HL-60 (cell line): ENCODE measurements around the gene CAPRIN2.

ENCODE experiments used
- POLR2AphosphoS5 ChIP-seq: IDR thresholded peaks from 2 replicates; pipeline ENCODE4 v1.6.1; 2012; ENCODE audit warnings: low read depth
- TF ChIP-seq, protein P1 (sequence below): IDR thresholded peaks from one replicate; pipeline ENCODE4 v1.5.1; 2011; ENCODE audit warnings: low read length, control low read depth, inconsistent platforms; ENCODE audit not compliant: insufficient read depth

GRCh38 chr12:30679241-30679640, 75.5 kb downstream of the CAPRIN2 start:
- TF ChIP-seq, protein P1, sequence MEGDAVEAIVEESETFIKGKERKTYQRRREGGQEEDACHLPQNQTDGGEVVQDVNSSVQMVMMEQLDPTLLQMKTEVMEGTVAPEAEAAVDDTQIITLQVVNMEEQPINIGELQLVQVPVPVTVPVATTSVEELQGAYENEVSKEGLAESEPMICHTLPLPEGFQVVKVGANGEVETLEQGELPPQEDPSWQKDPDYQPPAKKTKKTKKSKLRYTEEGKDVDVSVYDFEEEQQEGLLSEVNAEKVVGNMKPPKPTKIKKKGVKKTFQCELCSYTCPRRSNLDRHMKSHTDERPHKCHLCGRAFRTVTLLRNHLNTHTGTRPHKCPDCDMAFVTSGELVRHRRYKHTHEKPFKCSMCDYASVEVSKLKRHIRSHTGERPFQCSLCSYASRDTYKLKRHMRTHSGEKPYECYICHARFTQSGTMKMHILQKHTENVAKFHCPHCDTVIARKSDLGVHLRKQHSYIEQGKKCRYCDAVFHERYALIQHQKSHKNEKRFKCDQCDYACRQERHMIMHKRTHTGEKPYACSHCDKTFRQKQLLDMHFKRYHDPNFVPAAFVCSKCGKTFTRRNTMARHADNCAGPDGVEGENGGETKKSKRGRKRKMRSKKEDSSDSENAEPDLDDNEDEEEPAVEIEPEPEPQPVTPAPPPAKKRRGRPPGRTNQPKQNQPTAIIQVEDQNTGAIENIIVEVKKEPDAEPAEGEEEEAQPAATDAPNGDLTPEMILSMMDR = no peak
- TF ChIP-seq POLR2AphosphoS5 = no peak
